HK-2 (cell line): ENCODE measurements around the gene COP1.

Experiments
- DNase-seq: peaks from one replicate; pipeline ENCODE4 v3.0.0-alpha.2; 2018; ENCODE audit not compliant: unreplicated experiment

Gene COP1

DNA sequence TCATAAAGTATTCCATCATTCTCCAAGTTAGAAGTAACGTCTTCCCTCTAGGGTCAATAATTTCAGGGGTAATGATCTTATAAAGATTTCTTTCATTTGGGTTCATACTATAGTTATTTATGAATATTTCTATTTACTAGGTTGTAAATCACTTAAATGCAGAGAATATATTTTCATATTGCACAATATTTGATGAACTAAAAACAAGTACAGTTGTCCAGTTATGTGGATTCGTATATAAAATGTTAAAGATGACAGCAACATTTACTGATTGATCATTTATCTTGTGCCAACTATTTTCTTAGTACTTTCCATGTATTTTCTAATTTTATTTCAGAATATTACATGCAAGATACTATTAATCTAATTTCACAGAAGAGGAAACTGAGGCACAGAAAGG is 243.3 kb downstream of the COP1 start:
- DNase-seq = no peak

GRCh38 chr1:175960169-175960568 is 246.9 kb downstream of the COP1 start:
- no peak for DNase-seq

DNA sequence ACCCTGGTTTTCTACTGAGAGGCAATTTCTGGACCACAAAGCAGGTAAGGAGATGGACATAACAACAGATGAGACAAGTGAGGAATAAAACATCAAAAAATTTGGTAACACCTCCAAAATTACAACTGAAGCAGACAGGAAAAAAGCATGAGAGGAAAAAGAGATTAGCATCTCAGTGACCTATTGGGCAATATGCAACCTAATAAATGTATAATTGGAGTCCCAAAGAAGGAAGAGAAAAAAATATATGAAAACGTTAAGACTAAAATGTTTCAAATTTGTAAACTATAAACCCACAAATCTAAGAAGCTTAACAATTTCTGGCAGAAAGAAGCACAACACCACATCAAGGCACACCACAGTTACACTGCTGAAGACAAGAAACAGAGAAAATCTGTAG is 255.5 kb downstream of the COP1 start:
- no peak for DNase-seq

GRCh38 chr1:175947771-175948170 is 259.3 kb downstream of the COP1 start:
- DNase-seq = no peak

DNA sequence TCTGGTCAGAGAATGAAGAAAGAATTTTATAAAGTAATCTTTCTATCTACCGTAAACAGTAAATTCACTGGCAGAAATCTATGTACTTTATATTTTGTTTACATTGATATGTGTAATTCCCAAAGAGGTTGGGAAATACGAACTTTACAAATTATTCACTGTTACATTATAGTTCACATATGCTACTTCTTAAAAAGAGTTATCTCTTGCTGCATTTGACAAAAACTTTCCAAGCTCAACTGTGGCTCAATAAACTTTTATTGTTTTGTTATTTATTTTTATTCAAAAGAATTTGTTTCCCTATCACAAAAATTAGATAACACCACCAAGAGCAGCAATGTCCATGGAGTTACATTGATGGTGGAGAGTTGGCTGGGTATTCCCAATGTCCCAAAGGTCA is 262.5 kb downstream of the COP1 start:
- no peak for DNase-seq

- DNase-seq = no peak
Measured at GRCh38 chr1:175941164-175941563, 265.9 kb downstream of the COP1 start.

DNA sequence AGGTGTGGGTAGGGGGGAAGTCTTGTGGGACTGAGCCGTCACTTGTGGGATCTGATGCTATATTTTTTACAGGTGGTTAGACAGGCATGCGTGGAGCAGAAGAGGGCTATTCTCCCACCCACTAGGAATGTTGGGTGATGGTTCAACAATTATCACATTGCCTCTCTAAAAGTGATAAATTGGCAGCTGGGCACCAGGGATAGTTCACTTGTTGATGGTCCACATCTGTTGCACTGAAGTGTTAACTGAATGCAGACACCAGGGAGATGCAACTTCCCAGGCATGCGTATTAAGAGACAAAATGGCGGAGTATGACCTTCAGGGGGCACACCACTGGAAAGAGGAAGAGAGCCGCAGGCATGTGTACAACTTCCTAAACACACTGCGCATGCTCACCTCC is 270.4 kb downstream of the COP1 start:
- no peak for DNase-seq

DNA sequence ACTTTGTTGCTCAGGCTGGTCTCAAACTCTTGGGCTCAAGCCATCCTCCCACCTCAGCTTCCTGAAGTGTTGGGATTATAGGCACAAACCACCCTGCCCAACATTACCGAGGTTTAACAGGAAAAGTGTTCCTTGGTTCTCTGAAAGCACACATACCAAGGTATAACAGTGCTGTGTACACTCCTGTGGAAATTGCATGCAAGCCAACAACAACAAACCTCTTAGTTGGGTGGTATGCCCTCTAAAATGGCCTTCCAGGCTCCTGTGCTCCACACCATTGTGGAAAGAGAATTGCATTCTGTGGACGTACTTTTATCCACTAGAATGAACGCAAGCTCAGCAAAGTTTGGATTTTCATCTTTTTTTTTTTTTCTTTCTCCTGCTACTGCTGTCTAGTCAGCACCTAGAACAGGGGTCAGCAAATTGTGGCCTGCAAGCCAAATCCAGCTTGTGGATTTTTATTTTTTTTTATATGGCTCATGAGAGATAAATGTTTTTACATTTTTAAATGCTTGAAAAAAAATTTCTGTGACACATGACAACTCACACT is 271.4 kb downstream of the COP1 start:
- no peak for DNase-seq

GRCh38 chr1:175935166-175935565 is 271.9 kb downstream of the COP1 start:
- DNase-seq = no peak

GRCh38 chr1:175933801-175934200 is 273.3 kb downstream of the COP1 start:
- no peak for DNase-seq

DNA sequence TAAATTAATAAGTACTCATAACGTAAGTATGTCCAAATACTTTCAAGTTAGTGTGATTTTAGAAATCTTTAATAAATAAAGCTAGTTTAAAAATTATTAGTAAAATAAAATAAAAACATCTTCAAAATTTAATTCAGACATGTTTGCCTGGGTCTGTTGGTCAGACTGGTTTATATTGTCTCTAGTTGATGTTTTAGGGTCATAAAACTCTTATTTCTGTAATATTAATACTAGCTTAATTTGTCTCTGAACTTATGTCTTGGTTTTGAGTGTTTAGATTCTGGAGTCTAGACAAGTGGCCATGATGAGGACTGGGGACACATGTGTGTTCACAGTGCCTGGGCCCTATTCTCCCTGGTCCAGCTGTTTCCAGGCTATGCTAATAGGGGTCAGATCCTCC is 279.1 kb downstream of the COP1 start:
- no peak for DNase-seq

DNA sequence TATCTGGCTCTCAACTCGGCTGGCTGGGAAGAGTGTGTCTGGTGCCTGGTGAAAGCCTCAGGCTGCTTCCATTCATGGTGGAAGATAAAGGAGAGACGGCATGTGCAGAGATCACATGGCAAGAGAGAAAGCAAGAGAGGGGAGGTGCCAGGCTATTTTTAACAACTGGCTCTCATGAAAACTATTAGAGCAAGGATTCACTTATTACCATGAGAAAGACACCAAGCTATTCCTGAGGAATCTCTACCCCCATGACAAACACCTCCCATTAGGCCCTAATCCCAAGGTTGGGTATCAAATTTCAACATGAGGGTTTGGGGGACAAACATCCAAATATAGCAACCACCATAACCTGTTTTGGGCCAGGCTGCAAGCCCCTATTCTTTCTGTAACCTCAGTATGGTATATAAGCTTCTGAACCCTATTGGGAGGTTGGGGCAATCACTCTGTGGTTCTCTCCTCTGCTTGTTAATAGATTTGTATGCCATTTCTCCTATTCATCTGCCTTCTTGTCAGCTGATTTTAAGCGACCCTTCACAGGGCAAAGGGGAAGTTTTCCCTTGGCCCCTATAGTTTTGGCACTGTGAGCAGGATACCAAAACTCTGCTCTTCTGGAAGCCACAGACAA is 284.7 kb downstream of the COP1 start:
- DNase-seq = no peak

DNA sequence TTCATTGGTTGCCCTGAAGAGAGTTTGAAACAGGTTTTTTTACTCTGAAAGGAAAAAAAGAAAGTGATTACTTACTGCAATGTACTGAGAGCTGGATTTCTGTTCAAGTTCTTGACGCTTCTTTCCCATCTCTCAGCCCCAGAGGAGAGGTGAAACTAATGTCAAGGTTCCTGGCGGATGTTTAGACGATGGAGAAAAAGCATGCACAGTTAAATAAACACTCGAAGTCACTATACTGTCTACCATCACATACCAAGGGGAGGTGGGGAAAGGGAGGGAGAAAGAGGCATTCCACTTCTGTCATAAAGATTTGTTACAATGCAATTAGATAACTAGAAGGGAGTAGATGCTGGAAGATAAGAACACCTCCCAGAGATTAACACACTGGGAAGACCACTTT is 286.7 kb downstream of the COP1 start:
- DNase-seq = no peak

DNA sequence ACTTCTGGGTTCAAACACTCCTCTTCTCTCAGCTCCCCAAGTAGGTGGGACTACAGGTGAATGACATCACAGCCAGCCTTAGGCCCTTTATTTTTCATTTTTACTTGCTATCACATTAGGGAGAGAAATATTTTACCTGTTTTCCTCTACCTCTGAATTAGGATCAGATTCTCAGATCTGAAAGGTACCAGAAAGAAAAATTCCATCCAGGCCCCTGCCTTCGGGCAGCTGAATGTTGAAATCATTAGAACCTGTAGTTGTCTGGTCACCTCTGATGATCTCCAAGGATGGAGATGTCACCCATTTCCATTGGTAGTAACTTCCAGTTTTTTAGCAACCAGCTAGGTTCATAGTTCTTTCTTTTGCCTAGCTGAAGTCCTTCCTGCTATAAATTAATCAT is 288.1 kb downstream of the COP1 start:
- DNase-seq = no peak

DNA sequence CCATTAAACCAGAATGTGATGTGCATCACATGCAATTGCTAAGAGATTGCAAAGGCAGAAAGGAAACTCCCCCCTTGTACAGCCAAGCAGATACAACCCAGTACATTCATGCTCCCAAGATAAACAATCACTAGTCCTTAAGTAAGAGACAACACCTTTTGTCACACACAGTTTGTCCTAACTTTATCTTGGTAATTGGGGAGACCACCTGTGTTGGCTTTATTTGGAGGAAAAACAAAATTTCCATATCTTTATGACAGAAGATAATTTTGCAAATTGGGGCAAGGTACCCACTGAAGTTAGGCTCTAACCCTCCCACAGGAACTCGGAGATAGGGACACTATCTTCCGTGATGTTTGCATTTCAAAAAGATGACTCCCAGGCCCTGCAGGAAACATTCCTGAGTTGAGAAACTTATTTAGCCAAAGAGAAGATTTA is 288.7 kb downstream of the COP1 start:
- DNase-seq = no peak

- no peak for DNase-seq
Measured at GRCh38 chr1:175914115-175914514, 293.0 kb downstream of the COP1 start.

GRCh38 chr1:175911138-175911537 is 295.9 kb downstream of the COP1 start:
- DNase-seq = no peak

DNA sequence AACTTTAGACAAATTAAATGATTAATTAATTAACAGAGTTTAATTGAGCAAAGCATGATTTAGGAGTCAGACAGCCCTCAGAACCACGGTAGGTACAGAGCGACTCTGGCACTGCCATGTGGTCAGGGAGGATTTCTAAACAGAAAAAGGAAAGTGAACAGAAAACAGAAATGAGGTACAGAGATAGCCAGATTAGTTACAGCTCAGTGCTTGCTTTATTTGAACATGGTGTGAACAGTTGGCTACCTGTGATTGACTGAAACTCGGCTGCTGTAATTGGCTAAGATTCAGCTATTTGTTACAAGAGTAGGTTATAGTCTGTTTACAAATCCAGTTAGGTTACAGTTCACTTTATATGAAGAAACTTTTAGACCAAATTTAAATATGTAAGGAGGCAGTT is 300.7 kb downstream of the COP1 start:
- DNase-seq = no peak

GRCh38 chr1:175904808-175905207 is 302.3 kb downstream of the COP1 start:
- no peak for DNase-seq

DNA sequence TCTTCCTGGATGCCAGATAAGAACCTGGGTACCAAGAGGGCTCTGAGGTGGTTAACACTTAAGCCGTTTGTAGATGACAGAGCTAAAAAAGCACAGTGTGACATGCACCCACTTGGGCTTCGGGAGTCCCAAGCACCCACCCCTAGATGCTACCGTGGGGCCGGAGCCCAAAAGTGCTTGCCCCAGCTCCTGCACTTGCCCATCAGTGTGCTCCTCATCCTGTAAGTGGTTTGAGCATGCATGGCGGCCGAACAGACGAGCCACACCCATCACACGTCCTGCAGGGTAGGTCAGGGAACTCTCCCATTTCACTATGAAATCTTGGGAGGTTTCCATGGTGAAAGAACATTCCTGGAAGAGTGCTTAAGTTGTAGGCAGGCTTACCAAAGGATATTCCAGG is 304.8 kb downstream of the COP1 start:
- no peak for DNase-seq

DNA sequence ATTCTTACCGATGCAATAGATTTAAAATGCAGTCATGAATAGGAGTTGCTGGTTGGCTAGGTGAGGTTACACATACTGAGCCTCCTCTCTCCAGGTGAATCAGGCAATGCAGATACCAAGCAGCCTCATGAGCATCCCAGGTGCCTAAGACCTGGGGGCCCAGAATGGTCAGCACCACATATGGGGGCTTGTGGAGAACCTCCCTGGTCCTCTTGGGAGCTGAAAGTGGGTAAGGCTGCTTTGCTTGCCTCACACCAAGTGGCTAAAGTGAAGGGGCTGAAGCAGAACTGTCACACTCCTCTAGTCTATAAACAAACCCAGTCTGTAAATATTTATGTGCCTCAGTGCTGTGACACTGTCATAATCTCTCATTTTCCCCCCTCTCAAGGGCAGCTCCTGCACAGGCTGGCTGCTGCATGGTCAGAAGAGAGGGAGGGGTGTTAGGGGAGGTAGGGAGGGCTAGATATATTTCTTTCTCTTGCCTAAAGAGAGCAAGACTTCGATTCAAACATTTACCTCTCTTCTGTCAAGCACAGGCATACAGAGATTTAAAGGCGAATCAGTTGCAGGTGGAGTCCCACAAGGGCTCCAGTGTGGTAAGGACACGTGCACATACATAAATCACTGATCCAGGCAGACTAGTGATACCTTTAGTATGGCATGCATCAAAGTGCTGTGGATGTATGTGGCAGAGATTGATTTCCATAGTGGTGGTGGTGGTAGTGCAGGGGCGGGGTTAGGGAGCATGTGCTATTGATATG is 305.8 kb downstream of the COP1 start:
- DNase-seq = no peak

DNA sequence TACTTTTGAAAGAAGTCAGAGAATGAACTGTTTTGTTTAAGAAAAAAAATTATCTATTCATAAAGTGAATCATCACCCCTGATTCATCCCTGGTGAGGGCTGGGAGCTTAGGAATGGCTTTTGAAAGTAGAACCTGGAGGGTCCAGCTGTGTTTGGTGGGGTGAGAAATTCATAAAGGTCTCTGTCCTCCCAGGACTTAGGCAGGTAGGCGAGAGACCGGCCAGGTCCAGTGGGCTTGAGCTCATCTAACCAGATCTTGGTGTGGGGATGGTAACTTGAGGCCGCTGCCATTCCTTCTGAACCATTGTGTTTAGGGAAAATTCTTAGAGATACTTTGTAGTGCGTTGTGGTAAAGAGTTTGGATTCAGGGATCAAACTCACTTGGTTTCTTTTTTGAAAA is 306.9 kb downstream of the COP1 start:
- DNase-seq = no peak

DNA sequence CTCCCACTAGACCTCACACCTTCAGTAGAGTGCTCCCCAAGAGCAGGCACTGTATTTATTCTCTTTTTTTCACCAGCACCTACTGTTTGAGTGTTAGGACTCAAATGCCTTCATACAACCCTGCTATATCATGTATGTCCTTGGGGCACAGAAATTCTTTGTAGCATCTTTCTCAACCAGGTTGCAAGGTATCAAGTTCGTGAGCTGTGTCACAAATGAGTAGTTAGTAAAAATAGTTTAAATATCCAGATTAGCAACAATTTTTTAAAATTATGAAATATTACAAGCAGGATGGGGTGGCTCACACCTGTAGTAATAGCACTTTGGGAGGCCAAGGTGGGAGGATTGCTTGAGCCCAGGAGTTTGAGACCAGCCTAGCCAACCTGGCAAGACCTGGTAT is 311.1 kb downstream of the COP1 start:
- DNase-seq = no peak
